Hindlimb muscle (tissue), 1 donor: Measurements from ENCODE around the gene VDAC2. TPM values are rescaled to one million over a fixed set of nuclear protein-coding genes. Genes with fewer than 3 reads are reported as not detected.

Experiments
- DNase-seq: peaks from one replicate; pipeline ENCODE4 v3.0.0-alpha.2; 2013
- polyA plus RNA-seq: library from polyadenylated mRNA; unstranded; fragments of 120-200 nt; gene quantifications from one replicate; pipeline ENCODE4 v1.2.1, GENCODE V29; 2013; ENCODE audit not compliant: insufficient read length

VDAC2 gene
- polyA plus RNA-seq, 1 donor: 307 TPM

DNA sequence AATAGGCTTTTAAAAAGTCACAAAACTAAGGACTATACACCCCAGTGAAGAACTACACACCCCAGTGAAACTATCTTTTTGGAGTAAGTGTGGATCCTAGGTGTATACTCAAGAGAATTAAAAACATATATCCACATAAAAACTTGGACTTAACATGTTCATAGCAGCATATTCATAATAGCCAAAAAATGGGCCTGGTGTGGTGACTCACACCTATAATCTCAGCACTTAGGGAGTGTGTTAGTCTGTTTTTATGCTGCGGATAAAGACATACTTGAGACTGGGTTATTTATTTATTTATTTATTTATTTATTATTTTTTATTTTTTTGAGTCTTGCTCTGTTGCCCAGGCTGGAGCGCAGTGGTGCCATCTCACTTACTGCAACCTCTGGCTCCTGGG, 44.1 kb downstream of the VDAC2 start:
- DNase-seq: no peak

DNA sequence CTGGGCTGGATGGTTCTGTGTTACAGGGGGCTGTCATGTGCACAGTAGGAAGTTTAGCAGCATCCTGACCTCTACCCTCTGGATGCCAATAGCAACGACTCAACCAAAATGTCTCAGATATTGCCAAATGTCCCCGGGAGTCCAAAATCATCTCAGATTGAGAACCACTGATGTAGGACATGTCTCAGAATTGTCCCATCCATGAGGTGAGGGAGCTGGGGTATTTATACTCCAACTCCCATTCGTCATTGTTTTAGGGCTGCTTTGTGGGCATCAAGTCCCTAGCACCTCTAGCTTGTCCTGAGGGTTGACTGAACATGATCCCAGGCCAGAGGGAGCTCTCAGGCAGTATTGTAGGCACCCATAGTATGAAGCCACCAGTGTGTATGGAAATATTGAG, 50.4 kb downstream of the VDAC2 start:
- DNase-seq: no peak

DNA sequence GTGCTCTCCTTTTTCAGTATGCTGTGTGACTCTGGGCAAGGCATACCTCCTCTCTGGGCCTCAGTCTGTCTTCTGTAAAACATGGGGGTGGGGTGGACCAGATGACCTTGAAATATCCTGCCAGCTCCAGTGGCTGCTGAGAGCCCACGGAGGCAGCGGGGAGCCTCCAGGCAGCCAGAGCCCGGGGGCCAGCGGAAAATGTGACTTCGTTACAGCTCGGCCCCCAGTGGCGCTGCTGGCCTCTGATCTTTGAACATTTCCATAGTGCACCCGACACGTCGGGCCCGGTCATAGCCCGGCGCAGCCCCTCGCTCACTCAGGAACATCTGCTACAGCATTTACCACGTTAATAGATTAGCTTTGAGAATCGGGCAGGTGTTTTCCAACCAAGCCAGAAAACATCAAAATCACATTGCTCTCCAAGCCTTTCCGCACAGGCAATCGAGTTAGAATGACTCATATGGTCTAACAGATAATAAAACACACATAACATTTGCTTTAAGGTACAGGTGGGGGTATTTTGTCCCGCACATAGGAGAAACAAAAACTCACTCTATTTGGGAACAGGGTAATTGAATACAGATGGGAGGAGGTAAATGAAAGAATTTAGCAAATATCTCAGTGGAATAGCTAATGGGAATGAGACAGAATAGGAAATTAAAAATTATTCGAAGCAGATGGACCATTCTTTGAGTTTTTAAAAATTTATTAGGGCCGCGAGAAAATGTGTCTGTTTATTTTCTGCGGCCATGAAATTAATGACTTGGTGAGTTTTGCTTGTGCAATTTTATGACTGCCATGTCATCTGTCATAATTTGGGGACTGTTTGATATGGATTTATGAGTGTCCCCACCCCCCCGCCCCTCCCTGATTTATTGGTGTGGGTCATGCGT, 51.5 kb downstream of the VDAC2 start:
- DNase-seq: no peak

DNA sequence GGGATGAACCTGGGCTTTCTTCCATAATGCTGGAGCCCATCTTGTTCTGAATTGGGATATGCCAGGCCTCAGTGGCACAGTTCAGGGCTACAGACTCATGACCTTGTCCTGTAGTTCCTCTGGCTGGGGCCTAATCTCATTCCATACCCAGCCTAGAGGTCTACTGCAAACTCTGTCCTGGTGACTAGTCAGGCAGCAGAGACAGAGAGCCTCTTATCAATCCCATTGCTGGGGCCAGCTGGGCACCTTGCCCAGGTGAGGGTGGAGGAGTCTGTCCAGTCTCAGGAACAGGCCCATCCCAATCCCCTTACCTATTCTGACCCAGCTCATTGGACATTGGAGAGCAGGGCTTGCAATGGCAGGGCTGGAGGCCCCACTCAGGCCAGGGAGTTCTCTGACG, 53.2 kb downstream of the VDAC2 start:
- no peak for DNase-seq

DNA sequence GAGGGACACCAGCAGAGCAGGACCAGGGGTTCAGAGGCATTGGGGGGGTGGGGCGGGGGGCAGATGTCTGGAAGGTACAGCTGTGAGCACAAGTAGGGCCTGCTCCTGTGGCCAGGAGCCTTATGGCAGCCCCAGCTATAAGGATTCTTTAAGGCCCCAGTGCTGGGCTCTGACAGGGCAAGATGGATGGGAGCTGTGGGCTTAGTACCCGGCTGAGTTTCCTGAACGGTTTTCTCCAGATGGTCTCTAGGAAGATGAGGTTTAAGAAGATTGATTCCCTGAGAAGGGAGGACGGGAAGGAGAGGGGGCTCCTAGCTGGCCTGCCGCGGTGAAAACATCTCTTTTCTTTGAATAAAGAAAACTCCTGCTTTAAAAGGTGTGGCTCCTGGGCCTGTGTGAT, 55.3 kb downstream of the VDAC2 start:
- no peak for DNase-seq

DNA sequence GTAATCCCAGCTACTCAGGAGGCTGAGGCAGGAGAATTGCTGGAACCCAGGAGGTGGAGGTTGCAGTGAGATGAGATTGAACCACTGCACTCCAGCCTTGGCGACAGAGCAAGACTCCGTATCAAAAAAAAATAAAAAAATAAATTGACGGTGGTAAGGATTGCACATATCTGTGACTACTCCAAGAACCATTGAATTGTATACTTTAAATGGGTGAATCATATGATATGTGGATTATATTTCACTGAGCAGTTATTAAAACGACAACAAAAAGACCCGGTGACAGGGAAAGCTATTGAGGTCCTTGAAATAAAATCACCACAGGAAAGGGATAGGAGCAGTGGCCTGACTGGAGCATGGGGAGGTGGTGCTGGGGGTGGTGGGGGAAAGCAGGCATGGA, 56.3 kb downstream of the VDAC2 start:
- no peak for DNase-seq

DNA sequence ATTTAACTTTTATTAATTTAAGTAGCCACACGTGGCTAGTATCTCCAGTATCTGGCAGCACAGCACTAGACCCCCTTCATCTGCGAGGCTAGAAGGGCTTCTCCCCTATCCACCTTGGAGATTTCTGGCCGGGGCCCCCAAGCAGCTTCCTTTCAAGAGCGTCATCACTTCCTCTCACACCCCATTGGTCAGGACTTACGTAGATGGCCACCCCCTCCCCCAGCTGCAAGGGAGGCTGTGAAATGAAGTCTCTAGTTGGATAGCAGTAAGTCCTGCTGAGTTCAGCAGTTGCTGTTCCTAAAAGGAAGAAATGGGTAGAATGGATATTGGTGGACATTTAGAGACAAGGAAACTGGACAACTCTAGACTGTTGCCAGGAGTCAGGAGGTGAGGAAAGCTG, 59.0 kb downstream of the VDAC2 start:
- DNase-seq: no peak

DNA sequence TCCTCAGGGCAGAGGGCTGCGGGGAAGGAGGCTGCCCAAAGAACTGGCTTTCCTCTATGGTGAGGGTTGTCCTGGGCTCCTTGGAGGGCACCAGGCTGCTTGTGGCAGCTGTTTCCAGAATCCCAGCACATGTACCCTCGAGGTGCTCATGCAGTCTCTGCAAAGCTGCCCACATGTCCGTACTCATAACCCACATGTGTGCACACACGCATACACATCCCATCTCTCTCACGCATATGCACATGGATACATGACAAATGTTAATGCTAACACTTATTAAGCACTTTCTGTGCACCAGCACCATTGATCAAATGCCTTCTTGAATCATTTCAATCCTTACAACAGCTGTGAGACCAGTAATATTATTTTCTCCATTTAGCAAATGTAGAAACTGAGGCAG, 61.5 kb downstream of the VDAC2 start:
- no peak for DNase-seq

DNA sequence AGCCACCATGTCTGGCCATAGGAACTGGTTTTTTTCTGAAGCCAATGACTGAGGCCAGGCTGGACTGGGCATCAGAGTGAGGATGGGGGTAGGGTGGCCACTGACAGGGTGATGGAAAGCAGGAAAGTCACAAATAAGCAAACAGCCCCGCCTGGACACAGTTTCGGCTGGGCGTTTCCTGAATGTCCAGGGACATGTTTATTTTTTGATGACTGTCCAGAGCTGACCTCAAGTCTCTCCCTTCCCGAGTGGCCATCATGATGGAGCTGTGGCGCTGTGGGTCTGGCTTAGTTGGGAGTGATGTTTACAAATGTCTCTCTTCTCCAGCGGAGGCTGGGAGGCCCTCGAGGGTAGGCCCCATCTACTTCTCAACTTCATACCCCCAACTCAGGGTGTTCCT, 62.3 kb downstream of the VDAC2 start:
- DNase-seq: no peak

DNA sequence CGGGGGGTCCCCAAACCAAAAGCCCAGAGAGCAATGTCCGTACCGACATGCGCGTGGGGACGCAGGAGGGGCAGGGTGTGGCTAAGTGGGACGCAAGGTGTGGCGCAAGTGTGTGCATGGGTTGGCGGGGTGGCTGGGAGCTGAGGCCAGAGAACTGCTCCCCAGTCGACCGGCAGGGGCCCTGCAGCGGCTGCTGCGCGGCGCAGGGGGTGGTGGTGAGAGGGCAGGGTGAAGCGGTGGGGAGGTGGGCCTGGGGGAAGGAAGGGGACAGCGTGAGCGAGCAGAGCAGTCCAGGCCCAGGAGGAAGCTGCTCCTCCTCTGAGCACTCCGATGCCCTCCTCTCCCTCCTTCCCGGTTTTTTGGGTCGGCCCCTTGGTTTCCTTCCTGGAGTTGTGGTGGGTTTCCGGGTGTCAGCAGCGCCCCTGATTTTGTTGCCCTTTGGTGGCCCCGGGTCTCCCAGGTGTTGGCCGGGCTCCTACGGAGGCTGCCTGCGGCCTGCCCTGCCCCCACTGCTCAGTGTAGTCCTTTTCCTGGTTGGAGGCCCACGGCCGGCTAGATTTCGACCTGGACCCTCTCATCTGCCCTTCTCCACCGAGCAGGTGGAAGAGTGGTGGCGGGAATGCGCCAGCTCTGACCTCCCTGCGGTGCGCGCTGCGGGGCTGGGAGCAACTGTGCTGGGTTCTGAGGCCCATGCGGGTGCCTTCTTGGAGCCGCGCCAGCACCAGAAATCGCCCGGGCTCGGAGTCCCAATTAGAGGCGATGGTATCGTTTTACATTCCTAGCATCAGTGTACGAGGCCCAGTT, 65.7 kb downstream of the VDAC2 start:
- no peak for DNase-seq

DNA sequence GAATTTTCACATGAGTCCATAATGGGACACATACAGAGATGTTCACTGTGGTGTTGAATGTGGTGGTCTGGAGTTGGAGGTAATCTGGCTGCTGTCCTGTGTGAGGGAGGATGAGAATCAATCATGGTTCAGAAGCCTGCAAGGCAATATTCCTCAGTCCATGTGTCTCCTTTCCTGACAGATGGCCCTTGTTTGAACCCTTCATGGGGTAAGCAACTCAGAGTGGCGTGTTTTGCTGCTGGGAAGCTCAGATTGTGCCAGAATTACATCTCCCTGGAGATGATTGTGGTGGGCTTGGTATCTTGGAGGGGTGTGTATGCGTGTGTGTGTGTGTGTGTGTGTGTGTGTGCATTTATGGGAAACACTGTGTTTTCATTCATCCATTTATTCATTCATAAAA, 69.6 kb downstream of the VDAC2 start:
- no peak for DNase-seq

Other genes with a start within 250 kb of the VDAC2 start
- 12.4 TPM for gene SAMD8, start 99.1 kb upstream of the VDAC2 start, polyA plus RNA-seq
- gene COMTD1, start 25.2 kb downstream of the VDAC2 start, polyA plus RNA-seq: 7.4 TPM
- 9.7 TPM for gene ZNF503, start 191.0 kb downstream of the VDAC2 start, polyA plus RNA-seq
- 6.6 TPM for gene LRMDA, start 220.8 kb downstream of the VDAC2 start, polyA plus RNA-seq